Posterior cingulate gyrus (tissue), 11 donors: ENCODE measurements around the gene SERPIND1.
A peak's percentile ranks its signal among the peaks of the same experiment; 100 is the strongest.

ENCODE experiments used
- DNase-seq, 10 donors: peaks; one replicate each; pipeline versions ENCODE4 v3.0.0 to v3.0.0-alpha.2; 2020 to 2021; ENCODE audit warnings: mixed read lengths in 3 of 10
- intact Hi-C: fragments of 100-400 bp; cut with DNase I; formaldehyde crosslinking; loops from one replicate; pipeline ENCODE4 v1.15.1; 2023

Gene SERPIND1

GRCh38 chr22:20787746-20788626, 14.1 kb downstream of the SERPIND1 start:
- intact Hi-C loops, result no loop called here
- no peak for DNase-seq

- DNase-seq, result peak in 1 of 10 donors; percentile 33
- intact Hi-C loops, result no loop called here
Measured at GRCh38 chr22:20788627-20789344, 14.9 kb downstream of the SERPIND1 start.

- intact Hi-C loops, result no loop called here
Measured at GRCh38 chr22:20792221-20792965, 18.5 kb downstream of the SERPIND1 start.

GRCh38 chr22:20792966-20793728, 19.2 kb downstream of the SERPIND1 start:
- no peak for DNase-seq
- intact Hi-C loops, result no loop called here

More at GRCh38 chr22:20792221-20792965, 18.5 kb downstream of the SERPIND1 start:
- DNase-seq, result no peak

GRCh38 chr22:20793748-20794649, 20.1 kb downstream of the SERPIND1 start:
- intact Hi-C loops, result no loop called here
- DNase-seq, result no peak

GRCh38 chr22:20794650-20795413, 20.9 kb downstream of the SERPIND1 start:
- no peak for DNase-seq

GRCh38 chr22:20796731-20797130, 22.8 kb downstream of the SERPIND1 start:
- DNase-seq, result no peak
- intact Hi-C loops, result no loop called here

More at GRCh38 chr22:20794650-20795413, 20.9 kb downstream of the SERPIND1 start:
- intact Hi-C loops, result no loop called here

- intact Hi-C loops, result no loop called here
- DNase-seq, result no peak
Measured at GRCh38 chr22:20798218-20798617, 24.3 kb downstream of the SERPIND1 start.

- no peak for DNase-seq
- intact Hi-C loops, result no loop called here
Measured at GRCh38 chr22:20798974-20799373, 25.1 kb downstream of the SERPIND1 start.

GRCh38 chr22:20799449-20799848, 25.5 kb downstream of the SERPIND1 start:
- DNase-seq, result peak in 1 of 10 donors; percentile 81
- intact Hi-C loops, result no loop called here

GRCh38 chr22:20802452-20802851, 28.5 kb downstream of the SERPIND1 start:
- no peak for DNase-seq
- intact Hi-C loops, result no loop called here

- no peak for DNase-seq
- intact Hi-C loops, result no loop called here
Measured at GRCh38 chr22:20802922-20803553, 29.1 kb downstream of the SERPIND1 start.

GRCh38 chr22:20803696-20804324, 29.9 kb downstream of the SERPIND1 start:
- intact Hi-C loops, result no loop called here
- peak in 9 of 10 donors; percentile 26 to 95 (median 68) for DNase-seq

- intact Hi-C loops, result no loop called here
- DNase-seq, result no peak
Measured at GRCh38 chr22:20804650-20805049, 30.7 kb downstream of the SERPIND1 start.

GRCh38 chr22:20805972-20806471, 32.1 kb downstream of the SERPIND1 start:
- intact Hi-C loops, result no loop called here
- peak in 1 of 10 donors; percentile 13 for DNase-seq

- DNase-seq, result peak in 8 of 10 donors; percentile 22 to 93 (median 56)
- intact Hi-C loops, result no loop called here
Measured at GRCh38 chr22:20807315-20807752, 33.4 kb downstream of the SERPIND1 start.

- intact Hi-C loops, result no loop called here
- DNase-seq, result no peak
Measured at GRCh38 chr22:20808844-20809243, 34.9 kb downstream of the SERPIND1 start.
